ENCODE results near the gene TNFRSF25. TPM values are rescaled to one million over a fixed set of nuclear protein-coding genes. Genes with fewer than 3 reads are reported as not detected.
"Not testable (repeated sequence)": the region's sequence is repeated elsewhere in the genome, so short reads cannot be mapped to it uniquely, and the experiment has no call there.

Gene TNFRSF25
- total and polyA plus RNA-seq, 2 donors (not counting 1 experiment from before 2014, with no cell fraction given) = 0.24 to 1.5 TPM

DNA sequence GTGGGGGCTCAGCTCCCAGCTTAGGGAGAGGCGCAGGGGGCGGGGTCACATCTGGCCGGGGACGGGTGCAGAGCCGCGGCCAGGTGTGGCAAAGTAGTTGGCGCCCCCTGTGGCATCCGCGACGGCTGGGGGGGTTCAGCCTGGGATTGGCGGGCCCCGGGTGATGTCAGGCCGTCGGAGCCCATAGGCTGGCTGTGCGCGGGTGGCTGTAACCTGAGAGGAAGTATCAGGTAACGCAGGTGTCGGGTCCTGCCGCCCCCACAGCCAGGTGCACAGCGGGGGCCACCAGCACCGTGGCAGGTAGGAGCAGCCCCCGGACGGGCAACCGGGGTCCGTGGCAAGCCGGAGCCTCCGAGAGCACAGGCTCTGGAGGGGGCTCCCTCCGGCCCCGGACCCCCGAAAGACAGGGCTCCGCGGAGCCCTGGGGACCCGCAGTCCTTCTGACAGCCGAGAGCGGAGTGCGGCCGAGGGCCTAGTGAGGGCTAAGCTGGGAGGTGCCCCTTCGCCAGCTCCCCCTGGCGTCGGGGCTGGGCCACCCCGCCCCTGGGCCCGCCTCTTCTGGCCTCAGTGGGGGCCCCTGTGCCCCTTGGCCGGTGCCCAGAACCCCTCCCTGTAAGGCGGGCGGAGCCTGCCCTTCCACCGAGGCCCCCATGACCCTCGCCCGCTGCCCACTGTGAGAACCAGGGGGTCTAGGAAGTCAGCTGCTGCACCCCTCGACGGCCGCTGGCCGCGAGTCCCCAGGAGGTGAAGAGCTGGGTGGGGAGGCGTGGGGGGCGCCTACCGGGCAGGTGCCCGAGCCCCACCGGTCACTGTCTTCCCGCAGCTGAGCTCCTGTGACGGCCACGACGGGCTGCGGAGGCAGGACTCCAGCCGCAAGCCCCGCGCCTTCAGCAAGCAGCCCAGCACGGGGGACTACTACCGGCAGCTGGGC lies 17.9 kb downstream of the TNFRSF25 start:
- Histone ChIP-seq H3K27me3 (ENCODE audit: control insufficient read depth, insufficient read depth, low read length) (peaks cover 35% of the 10 kb centered on the region), H3K4me3 (replicated peaks in 1 of 4; ENCODE audit: control extremely low read depth in 1 of 4, insufficient read depth in 1 of 4, low read depth in 3 of 4, low read length in 4 of 4) (no peak overlapping the region), H2AFZ (ENCODE audit: low read length) (no peak overlapping the region), H3K36me3 (ENCODE audit: control insufficient read depth, insufficient read depth, low read length) (no peaks in the 10 kb centered on the region), H3K79me2 (ENCODE audit: control insufficient read depth, insufficient read depth, low read length) (no peaks in the 10 kb centered on the region), H3K4me2 (ENCODE audit: extremely low read depth, insufficient read depth, low read length) (peak overlapping the region; percentile 35), H3K27ac (ENCODE audit: insufficient read depth, low read length) (no peak overlapping the region), H3K4me1 (ENCODE audit: control insufficient read depth, extremely low read depth, insufficient read depth, low read length) (no peaks in the 10 kb centered on the region), H3K9me3 (ENCODE audit: control insufficient read depth, insufficient read depth, low read depth, low read length) (no peaks in the 10 kb centered on the region), H4K20me1 (ENCODE audit: control insufficient read depth, extremely low read depth, insufficient read depth, low read length) (no peaks in the 10 kb centered on the region), H3K9ac (ENCODE audit: insufficient read depth, low read length) (no peak overlapping the region)
- TF ChIP-seq, protein P1, sequence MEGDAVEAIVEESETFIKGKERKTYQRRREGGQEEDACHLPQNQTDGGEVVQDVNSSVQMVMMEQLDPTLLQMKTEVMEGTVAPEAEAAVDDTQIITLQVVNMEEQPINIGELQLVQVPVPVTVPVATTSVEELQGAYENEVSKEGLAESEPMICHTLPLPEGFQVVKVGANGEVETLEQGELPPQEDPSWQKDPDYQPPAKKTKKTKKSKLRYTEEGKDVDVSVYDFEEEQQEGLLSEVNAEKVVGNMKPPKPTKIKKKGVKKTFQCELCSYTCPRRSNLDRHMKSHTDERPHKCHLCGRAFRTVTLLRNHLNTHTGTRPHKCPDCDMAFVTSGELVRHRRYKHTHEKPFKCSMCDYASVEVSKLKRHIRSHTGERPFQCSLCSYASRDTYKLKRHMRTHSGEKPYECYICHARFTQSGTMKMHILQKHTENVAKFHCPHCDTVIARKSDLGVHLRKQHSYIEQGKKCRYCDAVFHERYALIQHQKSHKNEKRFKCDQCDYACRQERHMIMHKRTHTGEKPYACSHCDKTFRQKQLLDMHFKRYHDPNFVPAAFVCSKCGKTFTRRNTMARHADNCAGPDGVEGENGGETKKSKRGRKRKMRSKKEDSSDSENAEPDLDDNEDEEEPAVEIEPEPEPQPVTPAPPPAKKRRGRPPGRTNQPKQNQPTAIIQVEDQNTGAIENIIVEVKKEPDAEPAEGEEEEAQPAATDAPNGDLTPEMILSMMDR (conservative IDR thresholded peaks at IDR 0.05 in 1 of 2, IDR thresholded peaks at IDR 0.05 in 1 of 2; ENCODE audit: low read depth in 1 of 2, low read length in 2 of 2) = no peak
- peak; percentile 81 for TF ChIP-seq EZH2 (IDR thresholded peaks at IDR 0.05; ENCODE audit: low read length, missing control alignments)
- DNase-seq (ENCODE audit: low read depth in 2 of 2) = no peak

DNA sequence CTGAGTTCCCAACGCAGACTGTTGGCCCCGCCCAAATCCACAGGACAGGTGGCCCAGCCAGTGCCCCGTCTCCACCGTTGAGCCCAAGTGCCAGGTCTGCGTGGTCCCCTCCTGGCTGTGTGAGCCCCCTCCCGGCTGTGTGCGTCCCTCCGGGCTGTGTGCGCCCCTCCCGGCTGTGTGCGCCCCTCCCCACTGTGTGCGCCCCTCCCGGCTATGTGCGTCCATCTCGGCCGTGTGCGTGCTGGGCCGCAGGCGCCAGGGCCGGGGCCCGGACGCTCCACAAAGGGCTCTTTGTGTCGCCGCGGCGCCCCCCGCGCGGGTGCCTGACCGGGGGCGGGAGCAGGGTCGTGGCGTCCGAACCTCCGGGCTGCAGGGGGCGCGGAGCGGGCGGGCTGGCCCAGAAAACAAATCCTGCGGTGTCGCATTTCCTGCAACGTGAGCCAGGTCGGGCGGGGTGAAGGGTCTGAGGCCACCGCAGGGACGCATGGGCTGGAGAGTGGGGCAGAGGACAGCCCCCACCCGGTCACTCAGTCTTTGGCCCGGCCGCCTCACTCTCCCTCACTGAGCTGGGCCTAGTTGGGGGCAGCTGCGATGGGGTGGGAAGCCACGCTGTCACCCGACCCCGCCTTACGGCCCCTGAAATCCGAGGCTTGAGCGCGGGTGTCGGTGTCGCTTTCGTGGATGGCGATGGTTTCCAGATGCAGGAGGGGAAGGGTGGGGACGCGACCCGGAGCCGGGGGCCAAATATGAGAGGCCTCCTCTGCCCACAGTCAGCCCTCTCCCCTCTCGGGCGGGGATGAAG lies 18.8 kb downstream of the TNFRSF25 start:
- H3K4me3 ChIP-seq (replicated peaks in 1 of 4; ENCODE audit: control extremely low read depth in 1 of 4, insufficient read depth in 1 of 4, low read depth in 3 of 4, low read length in 4 of 4) = no peak overlapping the region
- no peaks in the 10 kb centered on the region for H3K9me3 ChIP-seq (ENCODE audit: control insufficient read depth, insufficient read depth, low read depth, low read length)
- no peaks in the 10 kb centered on the region for H4K20me1 ChIP-seq (ENCODE audit: control insufficient read depth, extremely low read depth, insufficient read depth, low read length)
- H3K4me2 ChIP-seq (ENCODE audit: extremely low read depth, insufficient read depth, low read length) = no peak overlapping the region
- peak; percentile 83 for TF ChIP-seq EZH2 (IDR thresholded peaks at IDR 0.05; ENCODE audit: low read length, missing control alignments)
- TF ChIP-seq, protein P1 (conservative IDR thresholded peaks at IDR 0.05 in 1 of 2, IDR thresholded peaks at IDR 0.05 in 1 of 2; ENCODE audit: low read depth in 1 of 2, low read length in 2 of 2) = no peak
- no peaks in the 10 kb centered on the region for H3K36me3 ChIP-seq (ENCODE audit: control insufficient read depth, insufficient read depth, low read length)
- no peak for DNase-seq (ENCODE audit: low read depth in 2 of 2)
- no peak overlapping the region for H3K9ac ChIP-seq (ENCODE audit: insufficient read depth, low read length)
- H3K4me1 ChIP-seq (ENCODE audit: control insufficient read depth, extremely low read depth, insufficient read depth, low read length) = no peaks in the 10 kb centered on the region
- no peak overlapping the region for H2AFZ ChIP-seq (ENCODE audit: low read length)
- H3K79me2 ChIP-seq (ENCODE audit: control insufficient read depth, insufficient read depth, low read length) = no peaks in the 10 kb centered on the region
- H3K27ac ChIP-seq (ENCODE audit: insufficient read depth, low read length) = no peak overlapping the region
- peaks cover 35% of the 10 kb centered on the region for H3K27me3 ChIP-seq (ENCODE audit: control insufficient read depth, insufficient read depth, low read length)

DNA sequence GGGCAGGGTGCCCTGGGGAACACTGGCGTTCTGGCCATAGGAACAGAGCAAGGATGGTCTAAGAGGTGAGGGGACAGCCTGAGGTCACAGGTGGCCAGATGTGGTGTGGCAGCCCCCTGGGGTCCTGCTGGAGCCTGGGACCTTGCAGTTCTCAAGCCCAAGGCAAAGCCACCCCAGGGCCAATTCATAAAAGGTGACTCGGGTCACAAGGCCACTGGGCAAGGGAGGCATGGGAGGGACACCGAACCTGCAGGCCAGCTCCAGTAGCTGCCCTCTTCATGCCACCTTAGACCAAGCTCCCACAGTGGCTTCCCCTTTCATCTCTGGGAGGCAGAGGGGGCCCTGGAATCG lies 19.3 kb downstream of the TNFRSF25 start:
- Histone ChIP-seq H2AFZ (ENCODE audit: low read length) (no peak overlapping the region), H3K4me2 (ENCODE audit: extremely low read depth, insufficient read depth, low read length) (no peak overlapping the region), H3K9ac (ENCODE audit: insufficient read depth, low read length) (no peak overlapping the region), H3K27me3 (ENCODE audit: control insufficient read depth, insufficient read depth, low read length) (peaks cover 35% of the 10 kb centered on the region), H3K4me1 (ENCODE audit: control insufficient read depth, extremely low read depth, insufficient read depth, low read length) (no peaks in the 10 kb centered on the region), H3K79me2 (ENCODE audit: control insufficient read depth, insufficient read depth, low read length) (no peaks in the 10 kb centered on the region), H3K4me3 (replicated peaks in 1 of 4; ENCODE audit: control extremely low read depth in 1 of 4, insufficient read depth in 1 of 4, low read depth in 3 of 4, low read length in 4 of 4) (no peak overlapping the region), H3K9me3 (ENCODE audit: control insufficient read depth, insufficient read depth, low read depth, low read length) (no peaks in the 10 kb centered on the region), H3K36me3 (ENCODE audit: control insufficient read depth, insufficient read depth, low read length) (no peaks in the 10 kb centered on the region), H3K27ac (ENCODE audit: insufficient read depth, low read length) (no peak overlapping the region), H4K20me1 (ENCODE audit: control insufficient read depth, extremely low read depth, insufficient read depth, low read length) (no peaks in the 10 kb centered on the region)
- TF ChIP-seq EZH2 (IDR thresholded peaks at IDR 0.05; ENCODE audit: low read length, missing control alignments) = no peak
- TF ChIP-seq, protein P1 (conservative IDR thresholded peaks at IDR 0.05 in 1 of 2, IDR thresholded peaks at IDR 0.05 in 1 of 2; ENCODE audit: low read depth in 1 of 2, low read length in 2 of 2) = no peak
- no peak for DNase-seq (ENCODE audit: low read depth in 2 of 2)

DNA sequence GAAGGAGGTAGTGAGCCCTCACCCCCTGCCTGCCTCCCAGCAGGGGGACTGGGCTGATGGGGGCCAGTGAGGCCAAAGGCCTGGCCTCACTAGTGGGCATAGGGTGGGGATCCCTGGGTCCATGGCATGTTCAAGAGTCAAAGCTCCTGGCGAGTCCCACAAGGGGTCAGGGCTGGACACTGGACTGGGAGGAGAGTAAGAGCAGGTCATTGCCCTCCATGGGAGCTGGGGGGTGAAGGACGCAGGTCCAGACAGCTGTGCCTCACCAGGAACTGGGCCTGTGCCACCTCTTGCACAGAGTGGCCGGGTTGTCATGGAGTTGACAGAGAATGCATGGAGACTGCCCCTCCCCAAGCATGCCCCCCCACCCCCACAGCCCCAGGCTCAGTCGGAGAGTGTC lies 20.0 kb downstream of the TNFRSF25 start:
- DNase-seq (ENCODE audit: low read depth in 2 of 2); H3K4me1 ChIP-seq (ENCODE audit: control insufficient read depth, extremely low read depth, insufficient read depth, low read length); H3K4me2 ChIP-seq (ENCODE audit: extremely low read depth, insufficient read depth, low read length); H3K36me3 ChIP-seq (ENCODE audit: control insufficient read depth, insufficient read depth, low read length); H2AFZ ChIP-seq (ENCODE audit: low read length); H3K79me2 ChIP-seq (ENCODE audit: control insufficient read depth, insufficient read depth, low read length); H4K20me1 ChIP-seq (ENCODE audit: control insufficient read depth, extremely low read depth, insufficient read depth, low read length); H3K27ac ChIP-seq (ENCODE audit: insufficient read depth, low read length); H3K9me3 ChIP-seq (ENCODE audit: control insufficient read depth, insufficient read depth, low read depth, low read length); H3K4me3 ChIP-seq (replicated peaks in 1 of 4; ENCODE audit: control extremely low read depth in 1 of 4, insufficient read depth in 1 of 4, low read depth in 3 of 4, low read length in 4 of 4); H3K9ac ChIP-seq (ENCODE audit: insufficient read depth, low read length): not testable (repeated sequence)
- H3K27me3 ChIP-seq (ENCODE audit: control insufficient read depth, insufficient read depth, low read length) = peaks cover 35% of the 10 kb centered on the region

Measured in fibroblast of lung (primary cell).